T-helper 17 cell (primary cell): ENCODE measurements around the gene NEK6. TPM values are rescaled to one million over a fixed set of nuclear protein-coding genes. Genes with fewer than 3 reads are reported as not detected.

ENCODE experiments used
- ATAC-seq: fragments of 150-1000 bp; cut with Tn5 transposase; 2 replicates; pipeline ENCODE4 v1.10.0; 2021; ENCODE audit warnings: mild to moderate bottlenecking, moderate library complexity
- DNase-seq, 3 donors: peaks; one replicate each; pipeline versions ENCODE4 v3.0.0 to v3.0.0-alpha.2; 2020 to 2021
- H3K9me3 ChIP-seq: one replicate; pipeline ENCODE4 v1.7.0; 2013; ENCODE audit warnings: low read length, mild to moderate bottlenecking; ENCODE audit not compliant: control insufficient read depth, poor library complexity, severe bottlenecking
- H3K27ac Mint-ChIP-seq: one replicate; pipeline ENCODE4 v1.8.0; 2022; ENCODE audit warnings: mild to moderate bottlenecking, moderate library complexity, mixed read lengths
- H3K27me3 Mint-ChIP-seq: one replicate; pipeline ENCODE4 v1.8.0; 2022; ENCODE audit warnings: mixed read lengths
- H3K36me3 Mint-ChIP-seq: one replicate; pipeline ENCODE4 v1.8.0; 2022; ENCODE audit warnings: low read depth, mixed read lengths
- H3K4me1 Mint-ChIP-seq: one replicate; pipeline ENCODE4 v1.8.0; 2022; ENCODE audit warnings: mild to moderate bottlenecking, mixed read lengths
- H3K4me3 Mint-ChIP-seq: one replicate; pipeline ENCODE4 v1.8.0; 2022; ENCODE audit warnings: mild to moderate bottlenecking, moderate library complexity, mixed read lengths
- total RNA-seq, 4 donors: library from RNA in 2 of 4; stranded (reverse) in 2 of 4; gene quantifications; one replicate each; pipeline ENCODE4 v1.2.3 and lab custom pipeline; 2022 to 2026

The NEK6 gene
- total RNA-seq, 2 donors from 2014 or later = 7.8 to 12.7 TPM

DNA sequence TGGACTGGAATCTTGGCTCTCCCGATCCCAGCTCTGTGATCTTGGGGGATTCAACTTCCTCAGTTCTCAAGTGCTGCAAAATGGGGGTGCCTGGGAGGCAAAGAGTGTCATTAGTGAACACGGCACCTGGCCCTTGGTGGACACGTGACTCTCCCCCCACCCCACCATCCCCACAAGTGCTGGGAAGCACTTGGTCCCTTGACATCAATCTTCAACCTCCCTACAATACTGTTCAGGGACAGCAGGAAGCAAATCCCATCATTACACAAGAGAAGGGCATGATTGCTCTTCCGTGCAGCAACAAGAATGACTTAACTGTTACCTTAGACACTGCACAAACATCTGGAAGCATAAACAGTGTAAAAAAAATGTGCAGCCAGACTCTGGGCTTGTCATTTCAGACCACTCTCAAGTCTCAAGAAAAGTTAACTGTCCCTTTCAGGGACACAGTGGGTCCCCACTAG lies 96.1 kb downstream of the NEK6 start:
- no peak for ATAC-seq
- no peaks in the 10 kb centered on the region for H3K27me3 Mint-ChIP-seq
- no peaks in the 10 kb centered on the region for H3K9me3 ChIP-seq
- H3K4me1 Mint-ChIP-seq = peaks cover 20% of the 10 kb centered on the region
- DNase-seq = no peak
- peak overlapping the region; percentile 53 for H3K27ac Mint-ChIP-seq
- H3K4me3 Mint-ChIP-seq = no peak overlapping the region
- peaks cover 3% of the 10 kb centered on the region for H3K36me3 Mint-ChIP-seq

DNA sequence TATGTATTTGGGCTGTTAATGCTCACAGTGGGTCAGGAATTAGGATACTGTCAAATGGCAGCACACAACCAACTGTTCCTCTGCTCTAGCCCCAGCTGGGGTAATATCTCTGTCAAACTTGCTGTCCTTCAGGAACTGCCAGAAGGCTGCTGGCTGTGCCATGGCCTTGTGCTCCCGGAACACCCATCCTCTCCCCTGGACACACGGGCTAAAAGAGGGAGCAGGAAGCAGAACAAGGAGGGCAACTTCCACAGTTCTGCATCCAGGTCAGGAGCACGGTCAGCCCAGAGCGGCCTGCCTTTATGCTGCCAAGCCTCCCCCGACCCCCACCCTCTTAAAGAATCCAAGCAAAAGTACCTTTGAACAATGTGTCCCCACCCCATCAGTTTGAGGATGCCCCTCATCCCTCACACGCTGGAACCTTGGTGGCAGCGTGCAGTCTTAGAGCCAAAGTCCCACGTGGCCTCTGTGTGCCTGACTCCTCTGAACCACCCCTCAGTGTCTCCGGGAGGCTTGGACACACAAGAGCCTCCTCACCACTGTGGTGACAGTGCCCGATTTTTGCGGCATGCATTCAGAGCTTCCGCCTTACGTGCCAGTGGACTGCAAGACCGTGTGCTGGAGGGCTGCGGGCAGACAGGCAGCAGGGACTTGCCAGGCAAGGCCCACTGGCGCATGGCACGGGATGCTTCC lies 96.7 kb downstream of the NEK6 start:
- Mint-ChIP-seq H3K4me1 (peaks cover 20% of the 10 kb centered on the region), H3K27me3 (no peaks in the 10 kb centered on the region), H3K36me3 (peaks cover 3% of the 10 kb centered on the region), H3K27ac (peak overlapping the region; percentile 53), H3K4me3 (no peak overlapping the region)
- DNase-seq (no peak), ATAC-seq (no peak)
- no peaks in the 10 kb centered on the region for H3K9me3 ChIP-seq

DNA sequence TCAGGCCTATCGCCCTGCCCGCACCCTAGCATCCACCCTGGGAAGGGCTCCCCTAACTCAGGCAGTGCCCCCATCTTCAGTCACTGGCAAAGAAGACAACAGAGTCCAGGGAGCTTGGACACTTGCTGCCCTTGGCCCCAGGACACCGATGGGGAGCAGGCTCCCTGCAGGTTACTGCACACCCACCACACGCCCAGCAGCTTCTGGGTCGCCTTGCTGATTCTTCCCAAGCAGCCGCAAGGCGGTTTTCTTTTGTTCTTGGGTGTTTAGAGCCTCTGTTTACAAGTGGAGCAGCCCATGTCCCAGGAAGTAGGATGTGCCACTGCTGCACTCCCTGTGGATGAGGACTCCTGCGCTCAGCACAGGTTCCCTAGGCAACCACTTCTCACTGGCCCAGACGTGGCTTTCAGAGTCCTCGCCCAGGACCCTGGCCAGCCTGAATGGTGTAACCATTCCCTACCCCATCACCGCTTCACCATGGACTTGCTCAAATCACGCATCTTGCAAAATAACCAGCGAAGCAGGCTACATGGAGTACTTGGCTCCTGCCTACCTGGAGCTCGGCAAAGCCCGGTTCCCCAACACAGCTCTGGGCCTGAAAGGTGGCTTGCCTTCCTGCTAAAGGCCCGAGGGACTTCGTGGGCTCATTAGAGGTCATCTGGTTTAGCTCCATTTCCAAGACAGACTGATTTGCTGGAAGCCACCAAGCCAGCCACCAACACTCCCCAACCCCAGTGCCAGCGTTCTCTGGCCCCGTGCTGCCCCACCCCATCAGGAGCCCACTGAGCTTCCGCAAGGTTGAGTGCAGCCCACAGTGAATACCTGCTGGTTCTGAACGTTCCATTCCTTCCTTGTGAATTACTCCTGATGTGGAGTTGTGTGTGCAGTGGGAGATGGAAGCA lies 97.5 kb downstream of the NEK6 start:
- H3K9me3 ChIP-seq = no peaks in the 10 kb centered on the region
- Mint-ChIP-seq H3K27me3 (no peaks in the 10 kb centered on the region), H3K4me1 (peaks cover 24% of the 10 kb centered on the region), H3K27ac (no peak overlapping the region), H3K36me3 (peaks cover 3% of the 10 kb centered on the region), H3K4me3 (no peak overlapping the region)
- no peak for ATAC-seq
- no peak for DNase-seq

DNA sequence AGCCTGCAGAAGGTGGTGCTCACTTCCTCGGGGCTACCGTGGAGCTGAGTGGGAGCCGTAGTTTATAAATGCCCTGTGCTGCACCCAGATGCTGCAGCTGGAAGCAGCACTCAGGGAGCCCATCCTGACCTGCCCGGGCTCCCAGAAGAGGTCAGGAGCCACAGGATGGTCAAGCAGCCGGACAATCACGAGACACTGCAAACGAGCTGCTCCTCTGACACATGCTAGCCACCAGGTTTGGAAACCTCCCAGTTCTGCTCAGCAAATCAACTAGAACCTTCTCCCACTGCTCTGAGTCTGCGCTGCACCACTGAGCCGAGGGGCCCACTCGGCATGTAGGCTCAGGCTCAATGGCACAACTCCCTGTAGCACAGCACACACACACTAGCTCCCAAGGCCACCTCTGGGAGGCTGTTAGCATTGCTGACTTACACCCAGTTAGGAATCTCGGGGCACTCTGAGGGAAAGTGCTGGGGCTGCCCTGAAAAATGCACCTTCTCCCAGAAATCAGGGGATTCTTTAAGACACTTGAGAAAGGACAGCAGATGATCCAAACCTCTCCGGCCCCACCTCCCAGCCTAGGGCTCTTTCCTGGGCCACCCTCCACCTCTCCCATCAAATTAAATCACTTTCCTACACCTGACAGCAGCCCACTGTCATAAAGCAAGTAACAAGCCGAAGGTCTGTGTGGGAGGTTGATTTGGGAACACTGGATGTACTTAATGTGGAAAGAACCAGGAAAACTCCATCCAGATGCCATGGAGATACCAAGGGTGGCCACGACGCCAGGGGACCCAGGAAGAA lies 98.4 kb downstream of the NEK6 start:
- no peaks in the 10 kb centered on the region for H3K9me3 ChIP-seq
- Mint-ChIP-seq H3K36me3 (peaks cover 3% of the 10 kb centered on the region), H3K27me3 (no peaks in the 10 kb centered on the region), H3K4me3 (no peak overlapping the region), H3K27ac (no peak overlapping the region), H3K4me1 (peaks cover 31% of the 10 kb centered on the region)
- ATAC-seq = no peak
- no peak for DNase-seq

DNA sequence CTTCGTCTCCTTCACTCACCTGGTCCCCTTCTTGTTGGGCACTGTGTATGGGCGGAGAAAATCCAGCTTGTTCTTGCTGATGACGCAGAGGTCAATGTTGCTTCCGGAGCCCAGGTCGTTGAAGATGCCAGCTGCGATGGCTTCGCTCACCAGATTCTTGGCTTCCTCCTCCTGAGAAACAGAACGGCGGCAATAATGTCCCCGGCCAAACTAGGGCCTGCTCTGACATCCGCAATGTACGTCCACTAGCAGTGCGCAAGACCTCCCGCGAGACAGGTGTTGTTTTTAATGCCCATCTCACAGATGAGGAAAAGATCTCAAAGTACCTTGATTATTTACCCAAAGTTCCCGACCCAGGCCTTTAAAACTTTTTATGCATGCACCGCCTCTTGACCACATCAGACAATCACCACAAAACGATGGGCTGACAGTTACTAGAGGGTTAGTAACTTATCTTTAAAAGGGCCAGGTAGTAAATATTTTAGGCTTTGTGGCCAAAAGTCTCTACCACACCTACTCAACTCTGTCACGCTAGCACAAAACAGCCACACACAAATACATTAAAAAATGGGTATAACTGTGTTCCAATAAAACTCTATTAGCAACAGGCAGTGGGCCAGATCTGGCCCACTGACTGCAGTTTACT lies 99.1 kb downstream of the NEK6 start:
- peak overlapping the region; percentile 65 for H3K4me3 Mint-ChIP-seq
- ATAC-seq (no peak), DNase-seq (no peak)

DNA sequence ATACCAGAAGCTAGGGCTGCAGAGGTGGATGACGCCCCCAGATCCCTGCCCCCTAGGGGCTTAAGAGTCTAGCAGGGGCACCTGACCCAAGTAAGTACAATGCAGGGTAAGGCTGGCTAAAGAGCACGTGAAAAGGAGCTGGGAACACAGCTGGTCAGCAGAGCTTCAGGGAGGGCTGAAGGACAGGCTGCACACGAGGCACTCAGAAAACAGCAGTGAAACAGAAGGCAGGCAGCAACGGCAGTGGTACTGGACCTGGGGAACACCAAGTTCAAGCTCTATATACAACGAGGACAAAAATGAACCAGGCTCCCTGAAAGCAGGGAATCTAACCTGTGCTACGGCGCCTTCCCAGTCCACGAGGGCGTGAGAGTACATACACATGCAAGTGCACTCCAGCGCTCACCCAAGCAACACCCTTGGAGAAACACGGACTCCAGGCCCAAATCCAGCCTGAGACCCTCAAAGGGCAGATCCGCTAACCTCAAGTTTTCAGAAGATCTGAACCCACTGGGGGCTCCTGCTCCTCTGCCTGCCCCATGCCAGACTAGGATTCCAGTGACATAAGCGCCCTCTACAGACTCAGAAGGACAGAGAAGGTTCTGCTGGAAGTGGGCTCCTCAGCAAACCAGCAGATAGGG lies 100.1 kb downstream of the NEK6 start:
- no peak for DNase-seq
- H3K9me3 ChIP-seq = no peaks in the 10 kb centered on the region
- Mint-ChIP-seq H3K27ac (peak overlapping the region; percentile 76), H3K27me3 (no peaks in the 10 kb centered on the region), H3K36me3 (no peaks in the 10 kb centered on the region), H3K4me1 (peaks cover 32% of the 10 kb centered on the region), H3K4me3 (no peak overlapping the region)
- no peak for ATAC-seq

More for the DNA sequence above, 99.1 kb downstream of the NEK6 start:
- Mint-ChIP-seq H3K27ac (peak overlapping the region; percentile 76), H3K4me1 (peaks cover 31% of the 10 kb centered on the region), H3K36me3 (peaks cover 3% of the 10 kb centered on the region), H3K27me3 (no peaks in the 10 kb centered on the region)
- no peaks in the 10 kb centered on the region for H3K9me3 ChIP-seq

DNA sequence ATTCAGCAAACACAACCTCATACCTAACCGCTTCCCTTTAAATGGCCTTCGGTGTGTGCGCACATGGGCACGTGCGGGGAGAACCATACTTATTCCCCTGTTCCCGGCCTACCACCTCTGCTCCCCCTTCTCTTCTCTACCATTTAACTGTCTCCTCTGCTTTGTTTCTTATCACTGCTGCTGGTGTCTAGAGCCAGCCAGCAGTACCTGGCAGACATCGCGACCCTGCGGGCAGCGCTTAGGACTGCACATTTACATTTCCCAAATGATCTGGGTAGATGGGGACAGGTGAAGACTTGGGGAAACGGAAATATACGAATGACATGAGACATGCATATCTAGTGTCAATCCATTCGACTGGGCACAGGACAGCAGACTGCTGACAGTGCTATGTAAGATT lies 100.9 kb downstream of the NEK6 start:
- Mint-ChIP-seq H3K27ac (no peak overlapping the region), H3K4me3 (peak overlapping the region; percentile 39), H3K36me3 (no peaks in the 10 kb centered on the region), H3K27me3 (no peaks in the 10 kb centered on the region), H3K4me1 (peaks cover 34% of the 10 kb centered on the region)
- ATAC-seq = no peak
- no peaks in the 10 kb centered on the region for H3K9me3 ChIP-seq
- DNase-seq = no peak

DNA sequence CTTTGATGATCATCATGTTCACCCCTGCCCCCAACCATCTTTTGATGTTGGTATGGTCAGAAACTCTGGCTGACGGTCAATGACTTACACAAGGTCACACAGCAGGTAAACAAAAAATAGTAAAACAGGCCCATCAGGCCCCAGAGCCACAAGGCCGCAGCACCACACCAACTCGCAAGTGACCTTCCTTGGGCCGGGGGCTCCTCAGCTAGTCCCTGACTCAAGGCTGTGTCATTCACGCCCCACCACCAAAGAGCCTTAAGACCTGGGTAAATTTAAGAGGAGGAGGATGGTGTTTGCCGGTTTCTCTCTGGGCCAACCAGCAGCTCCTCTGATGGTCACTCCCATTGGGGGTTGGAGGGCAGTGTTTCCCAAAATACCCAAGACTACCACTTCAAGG lies 101.7 kb downstream of the NEK6 start:
- H3K9me3 ChIP-seq = no peaks in the 10 kb centered on the region
- DNase-seq (no peak), ATAC-seq (no peak)
- Mint-ChIP-seq H3K27me3 (no peaks in the 10 kb centered on the region), H3K27ac (peak overlapping the region; percentile 53), H3K36me3 (no peaks in the 10 kb centered on the region), H3K4me1 (peaks cover 40% of the 10 kb centered on the region), H3K4me3 (no peak overlapping the region)

DNA sequence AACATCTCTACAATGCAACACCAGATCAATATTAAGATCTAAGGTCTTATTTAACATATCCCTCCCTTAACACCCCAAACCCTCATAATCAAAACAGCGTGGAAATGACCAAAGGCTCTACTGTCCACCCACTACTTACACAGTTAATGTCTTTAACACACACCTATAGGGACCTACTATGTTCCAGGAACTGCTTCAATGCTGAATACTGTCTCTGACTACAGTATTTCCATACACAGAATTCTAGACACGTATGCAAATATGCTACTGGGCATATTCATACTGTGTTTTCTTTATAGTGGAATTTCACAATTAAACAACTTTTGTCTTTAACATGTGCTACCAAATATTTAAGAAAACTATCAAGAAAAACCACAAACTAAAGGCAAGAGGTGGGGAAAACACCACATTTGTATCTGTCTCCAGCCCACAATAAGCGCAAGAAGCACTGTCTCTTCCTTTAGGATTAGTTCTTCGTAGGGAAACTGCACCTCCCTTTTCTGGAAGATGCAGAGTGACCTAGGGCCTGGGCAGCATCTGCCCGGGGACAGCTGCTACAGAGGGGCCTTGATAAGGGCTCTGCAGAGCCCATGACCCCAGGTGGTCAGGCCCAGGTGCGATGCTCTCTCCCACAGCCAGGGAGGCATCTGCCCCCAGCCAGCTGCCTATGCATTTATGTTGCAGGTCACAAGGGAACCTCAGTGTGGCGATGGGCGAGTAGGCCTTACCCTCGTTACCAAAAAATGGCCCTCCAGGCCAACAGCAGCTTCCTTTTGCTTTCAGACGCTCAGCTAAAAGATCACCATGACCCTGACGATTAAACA lies 102.3 kb downstream of the NEK6 start:
- H3K4me1 Mint-ChIP-seq = peaks cover 45% of the 10 kb centered on the region
- no peak overlapping the region for H3K4me3 Mint-ChIP-seq
- H3K27me3 Mint-ChIP-seq = no peaks in the 10 kb centered on the region
- H3K27ac Mint-ChIP-seq = peak overlapping the region; percentile 62
- H3K9me3 ChIP-seq = no peaks in the 10 kb centered on the region
- no peaks in the 10 kb centered on the region for H3K36me3 Mint-ChIP-seq
- ATAC-seq (no peak), DNase-seq (no peak)

DNA sequence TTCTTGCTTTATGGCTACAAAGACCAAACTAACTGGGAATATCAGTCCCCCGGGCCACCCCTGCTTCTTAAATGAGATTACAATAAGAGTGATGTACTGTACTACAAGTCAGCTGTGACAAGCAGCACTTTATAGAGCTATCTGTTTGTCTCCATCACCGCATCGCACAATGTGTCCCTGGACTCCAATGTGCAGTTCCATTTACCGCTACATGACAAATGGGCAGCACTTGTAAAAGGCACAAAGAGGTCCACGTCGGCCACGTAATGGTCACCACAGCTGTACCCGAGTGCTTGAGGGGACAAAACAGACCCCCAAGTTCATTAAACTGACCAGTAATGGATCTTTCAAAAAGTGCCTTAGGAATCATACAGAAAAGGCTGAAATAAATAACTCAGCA lies 103.4 kb downstream of the NEK6 start:
- peak overlapping the region; percentile 62 for H3K27ac Mint-ChIP-seq
- H3K4me3 Mint-ChIP-seq = no peak overlapping the region
- H3K4me1 Mint-ChIP-seq = peaks cover 51% of the 10 kb centered on the region
- H3K27me3 Mint-ChIP-seq = no peaks in the 10 kb centered on the region
- no peaks in the 10 kb centered on the region for H3K36me3 Mint-ChIP-seq
- no peaks in the 10 kb centered on the region for H3K9me3 ChIP-seq
- no peak for DNase-seq
- no peak for ATAC-seq

DNA sequence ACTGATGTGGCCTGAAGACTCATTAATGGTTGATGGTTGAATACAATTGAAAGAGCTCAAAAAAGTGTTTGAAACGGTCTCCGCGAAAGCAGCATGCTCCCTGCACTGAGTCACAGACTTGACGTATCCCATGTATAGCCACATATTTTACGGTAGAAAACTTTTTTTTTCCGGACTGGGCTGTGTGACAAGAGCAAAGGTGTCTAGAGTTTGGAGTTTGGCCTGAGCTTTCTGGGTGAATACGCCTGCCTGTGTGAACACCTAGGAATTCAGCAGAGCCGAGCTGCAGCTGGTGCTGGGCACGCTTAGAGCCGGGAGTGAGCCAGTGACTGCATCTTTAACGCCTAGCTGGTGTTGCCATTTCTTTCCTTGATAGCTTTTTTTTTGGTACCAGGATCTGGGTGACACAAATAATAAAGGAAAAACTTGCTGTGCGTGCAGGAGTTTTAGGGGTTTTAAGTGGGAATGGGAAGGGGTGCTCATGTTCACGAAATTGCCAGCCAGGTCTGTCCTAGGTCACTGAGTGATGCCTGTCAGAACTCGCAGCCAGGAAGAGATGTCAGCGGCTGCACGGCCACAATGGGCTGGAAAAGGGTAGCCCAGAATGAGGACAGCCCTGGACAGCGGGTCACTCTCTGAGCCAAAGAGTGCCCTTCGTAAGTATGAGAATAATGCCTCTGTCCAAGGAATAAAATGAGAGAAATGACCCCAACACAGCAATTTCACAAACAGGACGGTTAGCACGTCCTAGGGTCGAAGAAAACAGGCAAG lies 105.8 kb downstream of the NEK6 start:
- Mint-ChIP-seq H3K4me1 (peaks cover 43% of the 10 kb centered on the region), H3K4me3 (no peak overlapping the region), H3K27ac (no peak overlapping the region), H3K27me3 (no peaks in the 10 kb centered on the region), H3K36me3 (no peaks in the 10 kb centered on the region)
- no peaks in the 10 kb centered on the region for H3K9me3 ChIP-seq
- ATAC-seq (no peak), DNase-seq (no peak)
